ENCODE data around the gene SNORC. TPM values are rescaled to one million over a fixed set of nuclear protein-coding genes. Genes with fewer than 3 reads are reported as not detected.

Gene SNORC
- total and polyA plus RNA-seq, 8 donors, result 0.76 to 13.2 (median 1.8) TPM

- Histone ChIP-seq H3K27ac (no peak overlapping the region), H3K4me1 (peaks cover 4 to 23% (median 15%) of the 10 kb centered on the region in 3 donors), H3K9me3 (no peaks in the 10 kb centered on the region), H3K27me3 (no peaks in the 10 kb centered on the region), H3K4me3 (no peak overlapping the region), H3K36me3 (peaks cover 0 to 43% (median 23%) of the 10 kb centered on the region in 3 donors)
- DNase-seq (no peak), FAIRE-seq (no peak), ATAC-seq (no peak)
- TF ChIP-seq, protein P1, sequence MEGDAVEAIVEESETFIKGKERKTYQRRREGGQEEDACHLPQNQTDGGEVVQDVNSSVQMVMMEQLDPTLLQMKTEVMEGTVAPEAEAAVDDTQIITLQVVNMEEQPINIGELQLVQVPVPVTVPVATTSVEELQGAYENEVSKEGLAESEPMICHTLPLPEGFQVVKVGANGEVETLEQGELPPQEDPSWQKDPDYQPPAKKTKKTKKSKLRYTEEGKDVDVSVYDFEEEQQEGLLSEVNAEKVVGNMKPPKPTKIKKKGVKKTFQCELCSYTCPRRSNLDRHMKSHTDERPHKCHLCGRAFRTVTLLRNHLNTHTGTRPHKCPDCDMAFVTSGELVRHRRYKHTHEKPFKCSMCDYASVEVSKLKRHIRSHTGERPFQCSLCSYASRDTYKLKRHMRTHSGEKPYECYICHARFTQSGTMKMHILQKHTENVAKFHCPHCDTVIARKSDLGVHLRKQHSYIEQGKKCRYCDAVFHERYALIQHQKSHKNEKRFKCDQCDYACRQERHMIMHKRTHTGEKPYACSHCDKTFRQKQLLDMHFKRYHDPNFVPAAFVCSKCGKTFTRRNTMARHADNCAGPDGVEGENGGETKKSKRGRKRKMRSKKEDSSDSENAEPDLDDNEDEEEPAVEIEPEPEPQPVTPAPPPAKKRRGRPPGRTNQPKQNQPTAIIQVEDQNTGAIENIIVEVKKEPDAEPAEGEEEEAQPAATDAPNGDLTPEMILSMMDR (IDR thresholded peaks at IDR 0.05), result no peak
- intact Hi-C loops (cut with DNase I), result no loop called here
- 85 to 94% methylated on average over 4 of the region's 4 CpGs for WGBS, 2 donors
These were observed 33.1 kb upstream of the SNORC start for GRCh38 chr2:232836934-232837333.

GRCh38 chr2:232838406-232838874 lies 31.6 kb upstream of the SNORC start:
- intact Hi-C loops (cut with DNase I), result no loop called here
- peaks cover 4 to 23% (median 15%) of the 10 kb centered on the region in 3 donors for H3K4me1 ChIP-seq
- FAIRE-seq, result no peak

DNA sequence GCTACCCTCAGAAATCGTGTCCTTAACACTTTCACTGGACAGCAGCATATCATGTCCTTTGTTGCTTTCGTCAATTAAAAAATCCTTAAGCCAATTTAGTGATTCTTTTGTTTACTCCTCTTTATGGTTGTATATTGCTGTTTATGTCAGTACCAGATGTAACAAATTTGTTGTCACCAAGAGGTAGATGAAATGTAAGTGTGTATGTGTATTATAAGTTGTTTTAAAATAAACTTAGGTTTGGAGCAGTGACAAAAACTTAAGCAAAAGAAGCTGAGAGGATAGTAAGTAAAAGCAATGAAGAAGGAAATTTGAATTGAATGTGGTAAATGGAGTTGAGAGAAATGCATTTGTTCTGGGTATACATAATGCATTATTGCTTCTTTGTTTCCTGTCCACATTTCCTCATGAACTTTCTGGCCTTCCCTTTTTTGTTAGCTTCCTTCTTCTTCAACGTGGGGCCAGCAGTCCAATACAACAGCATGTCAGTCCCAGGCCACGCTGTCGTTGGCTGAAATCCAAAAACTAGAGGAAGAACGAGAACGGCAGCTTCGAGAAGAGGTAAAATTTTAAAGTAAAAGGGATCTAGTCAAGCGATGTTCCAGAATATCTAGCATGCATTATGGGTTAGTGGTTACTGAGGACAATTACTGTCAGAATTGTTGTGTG lies 30.5 kb upstream of the SNORC start:
- intact Hi-C loops (cut with DNase I), result no loop called here
- DNase-seq, result peak in 1 of 6 donors; percentile 45
- Histone ChIP-seq H3K4me1 (peaks cover 4 to 23% (median 15%) of the 10 kb centered on the region in 3 donors), H3K36me3 (peaks cover 0 to 39% (median 11%) of the 10 kb centered on the region in 3 donors), H3K27me3 (no peaks in the 10 kb centered on the region), H3K4me3 (no peak overlapping the region), H3K27ac (peak overlapping the region in 1 of 4 donors; percentile 44), H3K9me3 (no peaks in the 10 kb centered on the region)
- 32 to 33% methylated on average over 9 of the region's 9 CpGs for WGBS, 2 donors
- FAIRE-seq, result peak; percentile 41
- TF ChIP-seq, protein P1 (IDR thresholded peaks at IDR 0.05), result no peak
- ATAC-seq, result peak; percentile 12 to 62 (median 48)

More at GRCh38 chr2:232838406-232838874, 31.6 kb upstream of the SNORC start:
- Histone ChIP-seq H3K27ac (peak overlapping the region in 2 of 4 donors; percentile 32 to 44), H3K4me3 (no peak overlapping the region), H3K9me3 (no peaks in the 10 kb centered on the region), H3K27me3 (no peaks in the 10 kb centered on the region), H3K36me3 (peaks cover 0 to 39% (median 10%) of the 10 kb centered on the region in 3 donors)
- WGBS, 2 donors, result 57 to 59% methylated on average over 2 of the region's 2 CpGs
- DNase-seq, result no peak
- TF ChIP-seq, protein P1 (IDR thresholded peaks at IDR 0.05), result no peak
- ATAC-seq, result peak; percentile 62 to 70 (median 68)

- H3K27ac ChIP-seq, result no peak overlapping the region
- TF ChIP-seq, protein P1 (IDR thresholded peaks at IDR 0.05), result no peak
- H3K36me3 ChIP-seq, result peaks cover 3 to 61% (median 26%) of the 10 kb centered on the region in 3 donors
- H3K9me3 ChIP-seq, result no peaks in the 10 kb centered on the region
- DNase-seq (no peak), ATAC-seq (no peak), FAIRE-seq (no peak)
- no peak overlapping the region for H3K4me3 ChIP-seq
- no peaks in the 10 kb centered on the region for H3K27me3 ChIP-seq
- WGBS, 2 donors, result 46 to 67% methylated on average over 2 of the region's 2 CpGs
- peaks cover 4 to 28% (median 15%) of the 10 kb centered on the region in 3 donors for H3K4me1 ChIP-seq
- intact Hi-C loops (cut with DNase I), result no loop called here
These were observed 27.4 kb upstream of the SNORC start for GRCh38 chr2:232842689-232843088.

GRCh38 chr2:232843834-232844233 lies 26.2 kb upstream of the SNORC start:
- intact Hi-C loops (cut with DNase I), result no loop called here
- H3K36me3 ChIP-seq, result peaks cover 3 to 72% (median 37%) of the 10 kb centered on the region in 3 donors

More at GRCh38 chr2:232843834-232844233, 26.2 kb upstream of the SNORC start:
- FAIRE-seq (no peak), ATAC-seq (no peak), DNase-seq (no peak)
- no peak overlapping the region for H3K4me3 ChIP-seq
- WGBS, 2 donors, result 89 to 93% methylated on average over 3 of the region's 3 CpGs
- H3K9me3 ChIP-seq, result no peaks in the 10 kb centered on the region
- no peaks in the 10 kb centered on the region for H3K27me3 ChIP-seq
- no peak overlapping the region for H3K27ac ChIP-seq
- peaks cover 0 to 17% (median 10%) of the 10 kb centered on the region in 3 donors for H3K4me1 ChIP-seq
- TF ChIP-seq, protein P1 (IDR thresholded peaks at IDR 0.05), result no peak

All from pancreas (tissue), 10 donors.